Measurements from ENCODE around the gene TSPAN15. TPM values are rescaled to one million over a fixed set of nuclear protein-coding genes. Genes with fewer than 3 reads are reported as not detected.
A peak's percentile ranks its signal among the peaks of the same experiment; 100 is the strongest.

The TSPAN15 gene
- total RNA-seq, 1 experiment from 2014 or later, result 212 TPM

GRCh38 chr10:69506834-69507713 is 55.8 kb downstream of the TSPAN15 start:
- Histone ChIP-seq H3K79me2 (ENCODE audit: low read length) (no peaks in the 10 kb centered on the region), H3K4me1 (ENCODE audit: insufficient read depth, low read length) (peaks cover 19% of the 10 kb centered on the region), H2AFZ (ENCODE audit: low read length) (peak overlapping the region; percentile 66), H4K20me1 (ENCODE audit: low read length) (no peaks in the 10 kb centered on the region), H3K36me3 (ENCODE audit: low read depth, low read length) (peaks cover 29% of the 10 kb centered on the region; the same call in 1 of the 2 replicates), H3K9ac (ENCODE audit: low read length) (peak overlapping the region; percentile 42), H3K4me2 (ENCODE audit: low read length) (peak overlapping the region; percentile 76), H3K9me3 (ENCODE audit: low read length) (no peaks in the 10 kb centered on the region), H3F3A (ENCODE audit: low read length, unreplicated experiment) (peaks cover 4% of the 10 kb centered on the region), H3K9me2 (replicated peaks; ENCODE audit: low read length) (no peaks in the 10 kb centered on the region), H3K4me3 (ENCODE audit: low read length) (peak overlapping the region; percentile 43; the same call in 1 of the 2 replicates), H3K27me3 (ENCODE audit: low read length) (no peaks in the 10 kb centered on the region), H3K27ac (ENCODE audit: low read length) (peak overlapping the region; percentile 78)
- peak; percentile 85 for DNase-seq
- CTCF ChIA-PET, result interaction anchor here (0.6 to 1.4 kb wide), 14 partner anchors 33 to 143 kb away, joined by 3 to 18 read pairs (median 8); no protein-coding TSS in a partner anchor
- ATAC-seq, result peak; percentile 42
- intact Hi-C loops (cut with micrococcal nuclease), result loop anchor here (1.0 to 5.0 kb wide), 5 partner anchors 40 to 270 kb away; no protein-coding TSS in a partner anchor
- TF ChIP-seq EZH2phosphoT487 (IDR thresholded peaks at IDR 0.05; ENCODE audit: borderline replicate concordance, low read length) (no peak), EZH2 (IDR thresholded peaks at IDR 0.05; ENCODE audit: low read length, unreplicated experiment) (no peak)
- TF ChIP-seq, protein P1, sequence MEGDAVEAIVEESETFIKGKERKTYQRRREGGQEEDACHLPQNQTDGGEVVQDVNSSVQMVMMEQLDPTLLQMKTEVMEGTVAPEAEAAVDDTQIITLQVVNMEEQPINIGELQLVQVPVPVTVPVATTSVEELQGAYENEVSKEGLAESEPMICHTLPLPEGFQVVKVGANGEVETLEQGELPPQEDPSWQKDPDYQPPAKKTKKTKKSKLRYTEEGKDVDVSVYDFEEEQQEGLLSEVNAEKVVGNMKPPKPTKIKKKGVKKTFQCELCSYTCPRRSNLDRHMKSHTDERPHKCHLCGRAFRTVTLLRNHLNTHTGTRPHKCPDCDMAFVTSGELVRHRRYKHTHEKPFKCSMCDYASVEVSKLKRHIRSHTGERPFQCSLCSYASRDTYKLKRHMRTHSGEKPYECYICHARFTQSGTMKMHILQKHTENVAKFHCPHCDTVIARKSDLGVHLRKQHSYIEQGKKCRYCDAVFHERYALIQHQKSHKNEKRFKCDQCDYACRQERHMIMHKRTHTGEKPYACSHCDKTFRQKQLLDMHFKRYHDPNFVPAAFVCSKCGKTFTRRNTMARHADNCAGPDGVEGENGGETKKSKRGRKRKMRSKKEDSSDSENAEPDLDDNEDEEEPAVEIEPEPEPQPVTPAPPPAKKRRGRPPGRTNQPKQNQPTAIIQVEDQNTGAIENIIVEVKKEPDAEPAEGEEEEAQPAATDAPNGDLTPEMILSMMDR (conservative IDR thresholded peaks at IDR 0.05; ENCODE audit: low read depth, low read length), result no peak
- POLR2A ChIA-PET (ENCODE audit: unreplicated experiment), result interaction anchor here (0.6 kb wide), 3 partner anchors 21 to 321 kb away, joined by 3 to 18 read pairs (median 3); no protein-coding TSS in a partner anchor
- BruUV-seq (replicated peaks), result no TSS peak

DNA sequence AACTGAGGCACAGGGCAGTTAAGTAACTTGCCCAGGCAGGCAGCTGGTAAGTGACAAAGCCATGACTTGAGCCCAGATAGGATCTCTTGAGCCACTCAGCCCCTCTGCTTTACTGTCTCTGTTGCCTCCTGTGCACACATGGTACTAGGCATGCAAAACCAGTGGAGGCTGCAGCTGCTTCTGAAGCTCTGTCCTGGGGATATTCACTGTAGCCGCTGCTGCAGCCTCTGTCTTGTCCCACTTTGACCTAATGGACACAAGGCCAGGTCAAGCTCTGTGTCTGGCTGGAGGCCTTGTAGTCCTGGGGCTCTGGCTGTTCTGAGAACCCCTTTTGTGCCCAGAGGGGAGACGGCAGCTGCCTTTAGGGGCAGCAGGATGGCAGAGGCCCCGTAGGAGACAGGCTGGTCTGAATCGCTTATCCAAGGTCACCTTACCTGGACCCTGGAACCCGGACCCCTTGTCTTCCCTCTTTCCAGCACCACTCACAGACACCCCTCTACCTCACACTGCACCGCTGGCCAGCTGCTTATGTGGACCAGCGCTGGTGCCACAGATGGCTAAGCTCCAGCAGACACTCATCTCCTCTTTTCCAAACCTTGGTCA is 57.6 kb downstream of the TSPAN15 start:
- intact Hi-C loops (cut with micrococcal nuclease), result loop anchor here (5.0 kb wide), 2 partner anchors 42 to 272 kb away; no protein-coding TSS in a partner anchor
- POLR2A ChIA-PET (ENCODE audit: unreplicated experiment), result interaction anchor here (0.8 kb wide), 1 partner anchor 84 kb away, joined by 6 read pairs; no protein-coding TSS in a partner anchor
- TF ChIP-seq, protein P1 (conservative IDR thresholded peaks at IDR 0.05; ENCODE audit: low read depth, low read length), result no peak
- no peak for TF ChIP-seq EZH2 (IDR thresholded peaks at IDR 0.05; ENCODE audit: low read length, unreplicated experiment)

More for the DNA sequence above, 57.6 kb downstream of the TSPAN15 start:
- Histone ChIP-seq H3K9me3 (ENCODE audit: low read length) (no peaks in the 10 kb centered on the region), H3K36me3 (ENCODE audit: low read depth, low read length) (peaks cover 13% of the 10 kb centered on the region; the same call in 1 of the 2 replicates), H3K79me2 (ENCODE audit: low read length) (no peaks in the 10 kb centered on the region), H3K4me2 (ENCODE audit: low read length) (no peak overlapping the region), H3K4me3 (ENCODE audit: low read length) (no peak overlapping the region), H4K20me1 (ENCODE audit: low read length) (no peaks in the 10 kb centered on the region), H3K27me3 (ENCODE audit: low read length) (no peaks in the 10 kb centered on the region), H3K9me2 (replicated peaks; ENCODE audit: low read length) (no peaks in the 10 kb centered on the region), H3F3A (ENCODE audit: low read length, unreplicated experiment) (peaks cover 4% of the 10 kb centered on the region), H3K9ac (ENCODE audit: low read length) (no peak overlapping the region), H3K4me1 (ENCODE audit: insufficient read depth, low read length) (peaks cover 19% of the 10 kb centered on the region), H3K27ac (ENCODE audit: low read length) (no peak overlapping the region), H2AFZ (ENCODE audit: low read length) (no peak overlapping the region)
- ATAC-seq (no peak), DNase-seq (no peak)
- CTCF ChIA-PET, result interaction anchor here (0.7 kb wide), 1 partner anchor 128 kb away, joined by 7 read pairs; no protein-coding TSS in a partner anchor
- BruUV-seq (replicated peaks), result no TSS peak

Data from PC-3 (cell line).